GM21825 (cell line): Measurements from ENCODE around the gene CHPF2.

Source experiments
- ATAC-seq: cut with Tn5 transposase; IDR thresholded peaks from one replicate; pipeline ENCODE4 v1.9.1; 2021; ENCODE audit warnings: mild to moderate bottlenecking, moderate library complexity; ENCODE audit not compliant: unreplicated experiment

Gene CHPF2

GRCh38 chr7:151232917-151233701 lies 826 bp downstream of the CHPF2 start:
- no peak for ATAC-seq

GRCh38 chr7:151233804-151234203 lies 1.5 kb downstream of the CHPF2 start:
- no peak for ATAC-seq

- no peak for ATAC-seq
Measured at GRCh38 chr7:151235091-151235787, 3.0 kb downstream of the CHPF2 start.

GRCh38 chr7:151236406-151236805 lies 4.1 kb downstream of the CHPF2 start:
- no peak for ATAC-seq

- ATAC-seq, result no peak
Measured at GRCh38 chr7:151237244-151238189, 5.2 kb downstream of the CHPF2 start.

GRCh38 chr7:151238190-151238810 lies 6.0 kb downstream of the CHPF2 start:
- no peak for ATAC-seq

- ATAC-seq, result no peak
Measured at GRCh38 chr7:151238924-151239836, 6.9 kb downstream of the CHPF2 start.

- ATAC-seq, result no peak
Measured at GRCh38 chr7:151239837-151240459, 7.7 kb downstream of the CHPF2 start.

- no peak for ATAC-seq
Measured at GRCh38 chr7:151240536-151240935, 8.3 kb downstream of the CHPF2 start.

- ATAC-seq, result no peak
Measured at GRCh38 chr7:151240942-151241754, 8.9 kb downstream of the CHPF2 start.

GRCh38 chr7:151241755-151242096 lies 9.4 kb downstream of the CHPF2 start:
- ATAC-seq, result no peak

- no peak for ATAC-seq
Measured at GRCh38 chr7:151242159-151243044, 10.1 kb downstream of the CHPF2 start.

- ATAC-seq, result no peak
Measured at GRCh38 chr7:151243045-151243349, 10.7 kb downstream of the CHPF2 start.

GRCh38 chr7:151243408-151244195 lies 11.3 kb downstream of the CHPF2 start:
- ATAC-seq, result no peak

- no peak for ATAC-seq
Measured at GRCh38 chr7:151244196-151244840, 12.0 kb downstream of the CHPF2 start.

GRCh38 chr7:151244841-151245346 lies 12.6 kb downstream of the CHPF2 start:
- no peak for ATAC-seq
